ENCODE results near the gene TMEM208.

TMEM208 gene

GRCh38 chr16:67210069-67210937 is 16.6 kb upstream of the TMEM208 start:
- Histone ChIP-seq H3K4me3 (ENCODE audit: low read length) (no peak overlapping the region), H3K27ac (ENCODE audit: low read depth, low read length) (no peak overlapping the region), H3K9me3 (ENCODE audit: insufficient read depth, low read depth, low read length) (no peaks in the 10 kb centered on the region), H3K27me3 (ENCODE audit: insufficient read depth, low read length) (no peaks in the 10 kb centered on the region; the same call in 1 of the 2 replicates), H3K36me3 (ENCODE audit: insufficient read depth, low read length) (no peaks in the 10 kb centered on the region), H3K9ac (ENCODE audit: low read depth, low read length) (no peak overlapping the region; the same call in 1 of the 2 replicates), H3K4me1 (ENCODE audit: insufficient read depth, low read length) (peaks cover 8% of the 10 kb centered on the region; the same call in 1 of the 2 replicates)
- WGBS = 88% methylated on average over 25 of the region's 25 CpGs

GRCh38 chr16:67211674-67212073 is 15.3 kb upstream of the TMEM208 start:
- WGBS = 86% methylated on average over 7 of the region's 7 CpGs
- peaks cover 8% of the 10 kb centered on the region; the same call in 1 of the 2 replicates for H3K4me1 ChIP-seq (ENCODE audit: insufficient read depth, low read length)

GRCh38 chr16:67212766-67213165 is 14.2 kb upstream of the TMEM208 start:
- no peak overlapping the region for H3K4me3 ChIP-seq (ENCODE audit: low read length)
- no peaks in the 10 kb centered on the region for H3K36me3 ChIP-seq (ENCODE audit: insufficient read depth, low read length)
- no peak overlapping the region for H3K9ac ChIP-seq (ENCODE audit: low read depth, low read length)
- H3K4me1 ChIP-seq (ENCODE audit: insufficient read depth, low read length) = no peaks in the 10 kb centered on the region
- no peaks in the 10 kb centered on the region for H3K9me3 ChIP-seq (ENCODE audit: insufficient read depth, low read depth, low read length)
- peaks cover 3% of the 10 kb centered on the region; the same call in 1 of the 2 replicates for H3K27me3 ChIP-seq (ENCODE audit: insufficient read depth, low read length)
- no peak overlapping the region for H3K27ac ChIP-seq (ENCODE audit: low read depth, low read length)

More at GRCh38 chr16:67211674-67212073, 15.3 kb upstream of the TMEM208 start:
- H3K27ac ChIP-seq (ENCODE audit: low read depth, low read length) = no peak overlapping the region
- no peaks in the 10 kb centered on the region for H3K36me3 ChIP-seq (ENCODE audit: insufficient read depth, low read length)
- peaks cover 3% of the 10 kb centered on the region; the same call in 1 of the 2 replicates for H3K27me3 ChIP-seq (ENCODE audit: insufficient read depth, low read length)
- no peak overlapping the region for H3K9ac ChIP-seq (ENCODE audit: low read depth, low read length)
- no peaks in the 10 kb centered on the region for H3K9me3 ChIP-seq (ENCODE audit: insufficient read depth, low read depth, low read length)
- H3K4me3 ChIP-seq (ENCODE audit: low read length) = no peak overlapping the region

DNA sequence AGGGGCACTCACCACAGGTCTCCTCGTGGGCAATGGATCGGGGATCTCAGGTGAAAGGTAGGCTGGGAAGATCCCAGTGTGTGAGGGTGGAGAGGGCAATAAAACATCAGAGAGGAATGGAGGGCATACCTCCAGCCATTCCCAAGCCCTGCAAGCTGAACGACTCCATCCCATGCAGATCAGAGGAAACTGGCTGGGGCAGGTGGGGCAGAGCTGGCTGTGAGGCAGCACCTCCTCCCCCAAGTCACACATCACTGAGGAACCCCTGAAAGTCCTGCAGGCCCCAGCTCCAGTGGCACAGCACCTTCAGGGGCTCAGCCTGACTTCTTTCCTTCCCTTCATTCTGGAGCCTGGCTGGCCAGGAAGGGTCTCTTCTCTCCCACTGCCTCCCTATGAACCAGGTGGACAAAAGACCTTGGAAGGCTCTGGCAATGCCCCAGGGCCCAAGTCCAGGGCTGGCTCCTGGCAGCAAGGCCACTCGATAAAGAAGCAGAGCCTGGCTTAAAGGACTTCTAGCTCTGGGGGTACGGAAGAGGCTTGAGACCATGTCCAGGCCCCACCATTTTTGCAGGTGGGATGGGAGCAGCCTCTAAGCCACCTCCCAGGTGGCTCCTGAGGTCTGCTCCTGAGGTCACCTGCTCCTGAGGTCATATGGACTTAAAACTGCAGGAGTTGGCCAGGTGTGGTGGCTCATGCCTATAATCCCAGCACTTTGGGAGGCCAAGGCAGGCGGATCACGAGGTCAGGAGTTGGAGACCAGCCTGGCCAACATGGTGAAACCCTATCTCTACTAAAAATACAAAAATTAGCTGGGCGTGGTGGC is 13.5 kb upstream of the TMEM208 start:
- Histone ChIP-seq H3K36me3 (ENCODE audit: insufficient read depth, low read length) (no peaks in the 10 kb centered on the region), H3K4me3 (ENCODE audit: low read length) (no peak overlapping the region), H3K4me1 (ENCODE audit: insufficient read depth, low read length) (no peaks in the 10 kb centered on the region), H3K9ac (ENCODE audit: low read depth, low read length) (no peak overlapping the region), H3K27me3 (ENCODE audit: insufficient read depth, low read length) (peaks cover 3% of the 10 kb centered on the region; the same call in 1 of the 2 replicates), H3K27ac (ENCODE audit: low read depth, low read length) (no peak overlapping the region), H3K9me3 (ENCODE audit: insufficient read depth, low read depth, low read length) (no peaks in the 10 kb centered on the region)
- 87% methylated on average over 8 of the region's 8 CpGs for WGBS

DNA sequence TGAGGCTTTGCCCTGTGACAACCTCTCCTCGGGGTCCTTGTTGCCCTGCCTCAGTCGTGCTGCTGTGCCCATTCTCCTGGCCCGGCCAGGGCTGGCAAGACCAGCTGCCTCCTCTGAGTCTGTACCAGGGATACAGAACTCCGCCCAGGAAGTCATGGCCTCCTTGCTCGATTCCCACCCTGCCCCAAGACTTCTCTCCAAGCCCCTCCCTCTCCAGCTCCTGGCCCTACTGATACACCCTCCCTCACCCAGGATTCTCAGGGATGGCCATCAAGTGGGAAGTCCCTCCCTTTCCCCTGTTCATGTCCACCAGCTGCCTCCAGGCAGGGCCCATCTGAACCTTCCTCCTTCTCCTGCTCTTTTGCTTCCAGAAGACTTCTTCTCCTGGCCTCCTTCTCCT is 11.2 kb upstream of the TMEM208 start:
- Histone ChIP-seq H3K36me3 (ENCODE audit: insufficient read depth, low read length) (no peaks in the 10 kb centered on the region), H3K4me3 (ENCODE audit: low read length) (no peak overlapping the region), H3K9me3 (ENCODE audit: insufficient read depth, low read depth, low read length) (no peaks in the 10 kb centered on the region), H3K4me1 (ENCODE audit: insufficient read depth, low read length) (no peaks in the 10 kb centered on the region), H3K27ac (ENCODE audit: low read depth, low read length) (no peak overlapping the region), H3K9ac (ENCODE audit: low read depth, low read length) (no peak overlapping the region), H3K27me3 (ENCODE audit: insufficient read depth, low read length) (peaks cover 3% of the 10 kb centered on the region; the same call in 1 of the 2 replicates)
- 74% methylated on average over 5 of the region's 5 CpGs for WGBS

GRCh38 chr16:67216612-67217490 is 10.1 kb upstream of the TMEM208 start:
- H3K4me1 ChIP-seq (ENCODE audit: insufficient read depth, low read length) = no peaks in the 10 kb centered on the region
- no peaks in the 10 kb centered on the region for H3K36me3 ChIP-seq (ENCODE audit: insufficient read depth, low read length)
- H3K9ac ChIP-seq (ENCODE audit: low read depth, low read length) = no peak overlapping the region
- H3K27ac ChIP-seq (ENCODE audit: low read depth, low read length) = no peak overlapping the region
- H3K4me3 ChIP-seq (ENCODE audit: low read length) = no peak overlapping the region
- H3K9me3 ChIP-seq (ENCODE audit: insufficient read depth, low read depth, low read length) = no peaks in the 10 kb centered on the region
- peaks cover 3% of the 10 kb centered on the region; the same call in 1 of the 2 replicates for H3K27me3 ChIP-seq (ENCODE audit: insufficient read depth, low read length)
- WGBS = 90% methylated on average over 18 of the region's 18 CpGs

DNA sequence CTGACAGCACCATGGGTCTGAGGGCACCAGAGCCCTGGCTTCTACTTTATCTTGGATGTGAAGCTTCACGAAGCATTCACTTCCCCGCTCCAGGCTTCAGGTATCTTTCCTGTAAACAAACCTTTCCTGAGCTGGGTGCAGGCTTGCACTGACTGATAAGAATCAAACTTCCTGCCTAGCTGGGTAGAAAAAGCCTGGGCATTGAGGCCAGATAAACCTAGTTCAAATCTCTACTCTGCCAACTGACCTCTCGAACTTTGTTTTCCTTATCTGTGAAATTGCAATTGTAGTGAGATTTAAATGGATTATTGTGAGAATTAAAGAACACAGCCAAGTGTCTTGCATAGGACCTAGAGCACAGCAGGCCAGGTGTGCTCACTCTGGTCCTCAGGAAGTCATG is 2.9 kb upstream of the TMEM208 start:
- peaks cover 3% of the 10 kb centered on the region; the same call in 1 of the 2 replicates for H3K27me3 ChIP-seq (ENCODE audit: insufficient read depth, low read length)
- WGBS = 85% methylated on average over 3 of the region's 3 CpGs
- H3K9me3 ChIP-seq (ENCODE audit: insufficient read depth, low read depth, low read length) = no peaks in the 10 kb centered on the region
- H3K27ac ChIP-seq (ENCODE audit: low read depth, low read length) = no peak overlapping the region
- no peak overlapping the region for H3K4me3 ChIP-seq (ENCODE audit: low read length)
- 0 out of 2 replicates have a peak, but pooled peaks cover 4% of the 10 kb centered on the region for H3K4me1 ChIP-seq (ENCODE audit: insufficient read depth, low read length)
- H3K36me3 ChIP-seq (ENCODE audit: insufficient read depth, low read length) = peaks cover 9% of the 10 kb centered on the region
- no peak overlapping the region for H3K9ac ChIP-seq (ENCODE audit: low read depth, low read length)

GRCh38 chr16:67226295-67226803 is 581 bp upstream of the TMEM208 start:
- H3K4me3 ChIP-seq (ENCODE audit: low read length) = peak overlapping the region; percentile 80
- H3K9ac ChIP-seq (ENCODE audit: low read depth, low read length) = no peak overlapping the region
- H3K9me3 ChIP-seq (ENCODE audit: insufficient read depth, low read depth, low read length) = no peaks in the 10 kb centered on the region
- WGBS = 10% methylated on average over 12 of the region's 12 CpGs
- 0 out of 2 replicates have a peak, but pooled peaks cover 4% of the 10 kb centered on the region for H3K4me1 ChIP-seq (ENCODE audit: insufficient read depth, low read length)
- H3K27me3 ChIP-seq (ENCODE audit: insufficient read depth, low read length) = peaks cover 3% of the 10 kb centered on the region; the same call in 1 of the 2 replicates
- no peak overlapping the region for H3K27ac ChIP-seq (ENCODE audit: low read depth, low read length)
- peaks cover 33% of the 10 kb centered on the region for H3K36me3 ChIP-seq (ENCODE audit: insufficient read depth, low read length)

DNA sequence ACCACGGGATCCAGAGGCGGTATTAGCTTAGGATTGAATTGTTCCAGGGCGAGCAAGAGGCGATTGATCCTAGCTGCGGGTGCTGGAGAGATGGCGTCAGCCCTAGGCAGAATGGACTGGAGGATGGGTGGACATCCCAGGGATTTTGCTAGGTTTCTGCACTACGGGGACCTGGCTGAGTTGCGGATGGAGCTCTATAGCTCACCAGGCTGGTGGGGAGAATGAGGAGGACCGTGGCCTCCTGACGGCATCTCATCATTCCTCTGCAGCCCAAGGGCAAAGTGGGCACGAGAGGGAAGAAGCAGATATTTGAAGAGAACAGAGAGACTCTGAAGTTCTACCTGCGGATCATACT is 614 bp downstream of the TMEM208 start:
- Histone ChIP-seq H3K27me3 (ENCODE audit: insufficient read depth, low read length) (peaks cover 3% of the 10 kb centered on the region; the same call in 1 of the 2 replicates), H3K4me1 (ENCODE audit: insufficient read depth, low read length) (0 out of 2 replicates have a peak, but pooled peaks cover 4% of the 10 kb centered on the region), H3K9ac (ENCODE audit: low read depth, low read length) (peak overlapping the region; percentile 74), H3K9me3 (ENCODE audit: insufficient read depth, low read depth, low read length) (no peaks in the 10 kb centered on the region), H3K4me3 (ENCODE audit: low read length) (peak overlapping the region; percentile 80), H3K27ac (ENCODE audit: low read depth, low read length) (peak overlapping the region; percentile 64), H3K36me3 (ENCODE audit: insufficient read depth, low read length) (peaks cover 40% of the 10 kb centered on the region)
- WGBS = 30% methylated on average over 12 of the region's 12 CpGs

DNA sequence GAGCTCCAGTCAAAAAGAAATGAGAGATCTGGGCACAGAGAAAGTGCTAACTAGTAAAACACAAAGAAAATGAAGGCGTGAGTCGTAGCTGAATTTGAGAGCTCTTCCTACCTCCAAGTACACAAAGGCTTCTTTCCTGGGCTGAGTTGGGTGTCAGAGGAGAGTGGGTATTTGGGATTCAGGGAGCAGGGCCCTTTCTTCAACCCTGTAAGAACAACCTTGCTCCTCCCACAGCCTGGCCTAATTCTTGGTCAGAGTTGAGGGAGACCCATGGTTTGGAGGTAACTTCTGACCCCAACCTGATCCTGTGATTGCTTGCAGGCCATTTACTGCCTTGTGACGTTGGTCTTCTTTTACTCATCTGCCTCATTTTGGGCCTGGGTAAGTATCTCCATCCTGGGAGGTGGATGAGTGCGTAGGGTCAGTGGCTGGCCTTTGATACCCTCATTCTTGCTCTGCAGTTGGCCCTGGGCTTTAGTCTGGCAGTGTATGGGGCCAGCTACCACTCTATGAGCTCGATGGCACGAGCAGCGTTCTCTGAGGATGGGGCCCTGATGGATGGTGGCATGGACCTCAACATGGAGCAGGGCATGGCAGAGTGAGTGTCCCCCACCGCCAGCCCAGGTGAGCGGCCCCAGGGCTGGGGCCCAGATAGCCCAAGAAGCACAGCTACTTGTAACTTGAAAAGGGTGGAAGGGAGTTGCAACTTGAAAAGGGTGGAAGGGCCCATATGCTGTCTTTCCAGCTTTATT is 1.3 kb downstream of the TMEM208 start:
- Histone ChIP-seq H3K9me3 (ENCODE audit: insufficient read depth, low read depth, low read length) (no peaks in the 10 kb centered on the region), H3K27ac (ENCODE audit: low read depth, low read length) (no peak overlapping the region), H3K4me3 (ENCODE audit: low read length) (peak overlapping the region; percentile 80), H3K36me3 (ENCODE audit: insufficient read depth, low read length) (peaks cover 41% of the 10 kb centered on the region), H3K4me1 (ENCODE audit: insufficient read depth, low read length) (0 out of 2 replicates have a peak, but pooled peaks cover 4% of the 10 kb centered on the region), H3K9ac (ENCODE audit: low read depth, low read length) (no peak overlapping the region; the same call in 1 of the 2 replicates), H3K27me3 (ENCODE audit: insufficient read depth, low read length) (peaks cover 3% of the 10 kb centered on the region; the same call in 1 of the 2 replicates)
- WGBS = 92% methylated on average over 8 of the region's 9 CpGs
